ENCODE data around the gene COMMD10. TPM values are rescaled to one million over a fixed set of nuclear protein-coding genes. Genes with fewer than 3 reads are reported as not detected.

The COMMD10 gene
- total RNA-seq, 1 donor from 2014 or later: 44.4 TPM

GRCh38 chr5:116256717-116257116, 171.9 kb downstream of the COMMD10 start:
- no peak for DNase-seq
- no peak for TF ChIP-seq CTCF (IDR thresholded peaks at IDR 0.05)
- H3K4me3 Mint-ChIP-seq: no peak overlapping the region
- H3K4me1 Mint-ChIP-seq: no peaks in the 10 kb centered on the region
- peaks cover 4% of the 10 kb centered on the region for H3K9me3 Mint-ChIP-seq
- no peaks in the 10 kb centered on the region for H3K27me3 Mint-ChIP-seq
- no peak overlapping the region for H3K27ac Mint-ChIP-seq
- ChIA-PET CTCF (no interaction called here), POLR2A (no interaction called here)
- H3K36me3 Mint-ChIP-seq (ENCODE audit: low read depth): peaks cover 39% of the 10 kb centered on the region
- intact Hi-C loops (cut with micrococcal nuclease): no loop called here
- ATAC-seq (ENCODE audit: low read depth): no peak

GRCh38 chr5:116265471-116265870, 180.6 kb downstream of the COMMD10 start:
- no peak for TF ChIP-seq CTCF (IDR thresholded peaks at IDR 0.05)
- Mint-ChIP-seq H3K27ac (no peak overlapping the region), H3K4me1 (no peaks in the 10 kb centered on the region), H3K36me3 (ENCODE audit: low read depth) (peaks cover 60% of the 10 kb centered on the region), H3K9me3 (peaks cover 8% of the 10 kb centered on the region), H3K4me3 (no peak overlapping the region), H3K27me3 (no peaks in the 10 kb centered on the region)
- ATAC-seq (ENCODE audit: low read depth): no peak
- intact Hi-C loops (cut with micrococcal nuclease): no loop called here
- ChIA-PET CTCF (no interaction called here), POLR2A (no interaction called here)
- no peak for DNase-seq

GRCh38 chr5:116271446-116272025, 186.7 kb downstream of the COMMD10 start:
- CTCF ChIA-PET: no interaction called here
- Mint-ChIP-seq H3K27ac (no peak overlapping the region), H3K9me3 (peaks cover 10% of the 10 kb centered on the region), H3K4me3 (no peak overlapping the region), H3K27me3 (no peaks in the 10 kb centered on the region), H3K4me1 (no peaks in the 10 kb centered on the region), H3K36me3 (ENCODE audit: low read depth) (peaks cover 42% of the 10 kb centered on the region)
- ATAC-seq (ENCODE audit: low read depth) (no peak), DNase-seq (no peak)
- no peak for TF ChIP-seq CTCF (IDR thresholded peaks at IDR 0.05)
- POLR2A ChIA-PET: no interaction called here
- intact Hi-C loops (cut with micrococcal nuclease): no loop called here

- CTCF ChIA-PET: no interaction called here
- POLR2A ChIA-PET: no interaction called here
- intact Hi-C loops (cut with micrococcal nuclease): no loop called here
- no peak for DNase-seq
- Mint-ChIP-seq H3K27me3 (no peaks in the 10 kb centered on the region), H3K27ac (no peak overlapping the region), H3K4me3 (no peak overlapping the region), H3K4me1 (no peaks in the 10 kb centered on the region), H3K36me3 (ENCODE audit: low read depth) (peaks cover 41% of the 10 kb centered on the region), H3K9me3 (peaks cover 15% of the 10 kb centered on the region)
- no peak for ATAC-seq (ENCODE audit: low read depth)
- TF ChIP-seq CTCF (IDR thresholded peaks at IDR 0.05): no peak
Observed at GRCh38 chr5:116272281-116272941, 187.6 kb downstream of the COMMD10 start.

- TF ChIP-seq CTCF (IDR thresholded peaks at IDR 0.05): no peak
- ATAC-seq (ENCODE audit: low read depth): no peak
- Mint-ChIP-seq H3K27me3 (no peaks in the 10 kb centered on the region), H3K4me1 (no peaks in the 10 kb centered on the region), H3K27ac (no peak overlapping the region), H3K4me3 (no peak overlapping the region), H3K36me3 (ENCODE audit: low read depth) (peaks cover 43% of the 10 kb centered on the region), H3K9me3 (peaks cover 15% of the 10 kb centered on the region)
- ChIA-PET CTCF (no interaction called here), POLR2A (no interaction called here)
- DNase-seq: no peak
- intact Hi-C loops (cut with micrococcal nuclease): no loop called here
Observed at GRCh38 chr5:116273448-116274242, 188.8 kb downstream of the COMMD10 start.
